BJ (cell line): Measurements from ENCODE around the gene DSCAML1. TPM values are rescaled to one million over a fixed set of nuclear protein-coding genes. Genes with fewer than 3 reads are reported as not detected.

Source experiments
- CTCF ChIA-PET: fragments of 350-600 bp; formaldehyde crosslinking; extraction: SDS; loops from one replicate; lab custom pipeline; 2021; ENCODE audit warnings: antibody characterized with exemption, inconsistent platforms; lab: Yijun Ruan, JAX
- POLR2A ChIA-PET: fragments of 300-600 bp; sonication (Branson Sonifier 250); formaldehyde crosslinking; extraction: SDS; loops from one replicate; lab custom pipeline; 2021; ENCODE audit warnings: antibody characterized with exemption; lab: Charles Lee
- DNase-seq: peaks from one replicate; pipeline ENCODE4 v3.0.0-alpha.2; 2011; ENCODE audit warnings: low read depth
- H3K27me3 ChIP-seq: 2 replicates; pipeline ENCODE4 v1.6.0; 2011; ENCODE audit warnings: low read length; ENCODE audit not compliant: control insufficient read depth, insufficient read depth
- H3K36me3 ChIP-seq: 2 replicates; pipeline ENCODE4 v1.5.1; 2011; ENCODE audit warnings: low read length; ENCODE audit not compliant: control insufficient read depth, insufficient read depth
- H3K4me3 ChIP-seq: 2 replicates; pipeline ENCODE4 v1.5.1; 2011; ENCODE audit warnings: low read depth, mild to moderate bottlenecking, control low read depth, low read length
- CTCF ChIP-seq: IDR thresholded peaks from 2 replicates; pipeline ENCODE4 v1.5.1; 2011; ENCODE audit warnings: low read depth, mild to moderate bottlenecking, control low read depth, inconsistent platforms, low read length, moderate library complexity; ENCODE audit not compliant: insufficient read depth
- polyA plus RNA-seq: library from polyadenylated mRNA; depleted of rRNA; stranded (reverse); fragments of >200 nt; gene quantifications from 2 replicates; pipeline ENCODE4 v1.2.3, GENCODE V29; 2011

Gene DSCAML1
- polyA plus RNA-seq, 1 experiment = not detected

GRCh38 chr11:117827521-117828511, 30.8 kb upstream of the DSCAML1 start:
- no peak for DNase-seq
- TF ChIP-seq CTCF = no peak
- ChIA-PET POLR2A (no interaction called here), CTCF (interaction anchor here (1.2 to 2.9 kb wide), 4 partner anchors 10 to 120 kb away, joined by 6 to 24 read pairs (median 12); no protein-coding TSS in a partner anchor)
- H3K27me3 ChIP-seq = peaks cover 2% of the 10 kb centered on the region
- no peaks in the 10 kb centered on the region for H3K36me3 ChIP-seq
- no peak overlapping the region for H3K4me3 ChIP-seq

DNA sequence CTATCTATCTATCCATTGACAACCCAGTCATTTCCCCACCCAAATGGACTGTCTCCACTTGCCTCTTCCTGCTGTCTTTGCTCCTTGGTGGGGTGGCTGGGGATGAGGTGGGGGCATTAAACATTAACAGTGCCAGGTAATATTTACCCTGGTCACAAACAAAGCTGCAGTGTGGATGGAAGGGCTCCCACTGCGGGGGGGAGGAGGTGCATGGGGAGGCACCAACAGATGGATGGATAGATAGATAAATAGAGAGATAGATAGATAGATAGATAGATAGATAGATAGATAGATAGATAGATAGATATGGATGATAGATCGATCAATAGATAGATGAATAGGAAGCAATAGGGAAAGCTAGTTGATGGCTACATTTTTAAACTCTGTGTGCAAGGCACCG, 29.8 kb upstream of the DSCAML1 start:
- TF ChIP-seq CTCF = no peak
- no peak for DNase-seq
- Histone ChIP-seq H3K36me3 (no peaks in the 10 kb centered on the region), H3K4me3 (no peak overlapping the region), H3K27me3 (peaks cover 2% of the 10 kb centered on the region)
- ChIA-PET POLR2A (no interaction called here), CTCF (interaction anchor here (2.5 to 2.9 kb wide), 3 partner anchors 9 to 121 kb away, joined by 11 to 24 read pairs (median 12); no protein-coding TSS in a partner anchor)

- peaks cover 2% of the 10 kb centered on the region for H3K27me3 ChIP-seq
- H3K4me3 ChIP-seq = no peak overlapping the region
- DNase-seq = no peak
- TF ChIP-seq CTCF = no peak
- POLR2A ChIA-PET = no interaction called here
- no peaks in the 10 kb centered on the region for H3K36me3 ChIP-seq
- CTCF ChIA-PET = interaction anchor here (2.5 to 2.6 kb wide), 2 partner anchors 17 to 121 kb away, joined by 11 to 12 read pairs; no protein-coding TSS in a partner anchor
Observed at GRCh38 chr11:117826190-117826570, 29.2 kb upstream of the DSCAML1 start.

DNA sequence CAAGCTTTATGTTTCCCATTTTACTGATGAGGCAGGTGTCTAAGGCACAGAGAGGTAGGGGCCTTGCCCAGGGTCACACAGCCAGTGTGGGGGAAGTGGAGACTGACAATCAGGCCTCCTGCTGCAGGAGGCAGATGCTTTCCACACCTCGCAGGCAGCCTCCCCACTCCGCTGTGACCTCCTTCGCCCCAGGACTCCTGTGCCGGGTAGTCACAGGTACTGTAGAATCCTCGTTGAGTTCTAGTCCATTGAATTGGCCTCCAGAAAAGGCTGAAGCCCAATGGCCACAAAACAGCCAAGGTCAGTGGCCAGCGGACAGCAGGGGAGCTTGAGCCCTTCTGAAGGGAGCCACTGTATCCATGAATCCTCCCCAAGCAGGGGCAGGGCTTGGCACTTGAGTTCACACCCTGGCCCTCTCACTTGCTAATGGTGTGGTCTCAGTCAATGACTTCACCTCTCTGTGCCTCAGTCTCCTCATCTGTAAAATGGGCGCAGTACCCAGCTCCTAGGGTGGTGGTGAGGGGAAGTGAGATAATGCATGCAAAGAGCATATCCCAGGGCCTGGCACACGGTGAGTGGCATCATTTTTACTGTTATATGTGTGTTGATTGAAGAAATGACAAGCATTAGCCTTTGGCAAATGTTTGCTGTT, 28.6 kb upstream of the DSCAML1 start:
- no peak overlapping the region for H3K4me3 ChIP-seq
- ChIA-PET POLR2A (no interaction called here), CTCF (interaction anchor here (1.3 to 2.6 kb wide), 2 partner anchors 14 to 18 kb away, joined by 3 to 11 read pairs; no protein-coding TSS in a partner anchor)
- H3K27me3 ChIP-seq = peaks cover 2% of the 10 kb centered on the region
- H3K36me3 ChIP-seq = no peaks in the 10 kb centered on the region
- no peak for DNase-seq
- TF ChIP-seq CTCF = no peak
